ENCODE measurements around the gene FBXL7. TPM values are rescaled to one million over a fixed set of nuclear protein-coding genes. Genes with fewer than 3 reads are reported as not detected.
A peak's percentile ranks its signal among the peaks of the same experiment; 100 is the strongest.

Gene FBXL7
- total and polyA plus RNA-seq, 9 of the 15 experiments (the other 6 are each of a cell fraction or from before 2014, with no cell fraction given): 0.04 to 0.08 TPM; not detected in 7

DNA sequence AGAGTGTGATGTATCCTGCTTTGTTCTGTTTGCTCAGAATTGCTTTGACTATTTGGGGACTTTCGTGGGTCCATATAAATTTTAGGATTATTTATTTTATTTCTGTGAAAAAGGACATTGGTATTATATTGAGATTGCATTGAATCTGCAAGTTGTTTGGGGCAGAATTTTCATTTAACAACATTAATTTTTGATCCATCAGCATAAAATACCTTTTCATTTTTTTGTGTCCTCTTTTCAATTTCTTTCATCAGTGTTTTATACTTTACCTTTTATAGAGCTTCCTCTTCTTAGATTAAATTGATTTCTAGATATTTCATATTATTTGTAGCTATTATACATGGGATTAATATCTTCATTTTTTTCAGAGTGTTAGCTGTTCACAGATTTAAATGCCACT, 40.8 kb upstream of the FBXL7 start:
- ATAC-seq: no peak
- in situ Hi-C loops (cut with MboI) (no loop called here), intact Hi-C loops (cut with micrococcal nuclease) (no loop called here)
- H3K79me2 ChIP-seq (ENCODE audit: control insufficient read depth, insufficient read depth, low read length): no peaks in the 10 kb centered on the region
- no peaks in the 10 kb centered on the region for H4K20me1 ChIP-seq (replicated peaks; ENCODE audit: control insufficient read depth, insufficient read depth, low read length)
- BruUV-seq (replicated peaks): no TSS peak
- H3K9me3 ChIP-seq (replicated peaks; ENCODE audit: control insufficient read depth, insufficient read depth, low read depth, low read length): 0 out of 2 replicates have a peak, but pooled peaks cover 1% of the 10 kb centered on the region
- H3K4me1 ChIP-seq (replicated peaks in 1 of 2; ENCODE audit: control insufficient read depth in 2 of 2, insufficient read depth in 2 of 2, low read length in 2 of 2): no peaks in the 10 kb centered on the region
- 0% methylated on average over 1 of the region's 1 CpG for WGBS (ENCODE audit: insufficient coverage, low coverage, missing lambda C conversion rate)
- H3K36me3 ChIP-seq (ENCODE audit: control insufficient read depth, insufficient read depth, low read length): no peaks in the 10 kb centered on the region
- no peak overlapping the region for H3K4me3 ChIP-seq
- H3K27ac ChIP-seq (ENCODE audit: extremely low read depth, low read depth, low read length): no peak overlapping the region
- H3K27me3 ChIP-seq (ENCODE audit: control insufficient read depth in 2 of 2, insufficient read depth in 2 of 2, low read length in 2 of 2): no peaks in the 10 kb centered on the region
- DNase-seq (ENCODE audit: extremely low read depth in 1 of 4, low spot score in 3 of 4): no peak
- no peak overlapping the region for H3K9ac ChIP-seq (ENCODE audit: insufficient read depth in 1 of 2, low read depth in 2 of 2, low read length in 2 of 2)
- no peak overlapping the region for H2AFZ ChIP-seq (ENCODE audit: low read depth, low read length)
- ChIA-PET CTCF (ENCODE audit: low intra/inter-chr PET ratio) (no interaction called here), POLR2A (no interaction called here)
- FAIRE-seq: no peak
- no peaks in the 10 kb centered on the region for H3K9me1 ChIP-seq (ENCODE audit: control insufficient read depth, insufficient read depth, low read length)
- TF ChIP-seq C11orf30 (IDR thresholded peaks at IDR 0.05; ENCODE audit: low read depth) (peak; percentile 32; the same call in 1 of the 2 replicates), COPS2 (conservative IDR thresholded peaks at IDR 0.05) (no peak), SIRT6 (IDR thresholded peaks at IDR 0.05; ENCODE audit: low read depth, low read length) (no peak), ZNF143 (CRISPR knock-in tag; IDR thresholded peaks at IDR 0.05) (no peak), EZH2 (IDR thresholded peaks at IDR 0.05; ENCODE audit: borderline replicate concordance, low read depth, low read length) (no peak), NCOA2 (IDR thresholded peaks at IDR 0.05; ENCODE audit: partially characterized antibody in 2 of 2) (no peak), TBP (optimal IDR thresholded peaks at IDR 0.05; ENCODE audit: low read depth, low read length) (no peak), MCM7 (IDR thresholded peaks at IDR 0.05) (no peak), ZNF316 (IDR thresholded peaks at IDR 0.05) (peak; percentile 66; the same call in 1 of the 2 replicates)
- no peak overlapping the region for H3K4me2 ChIP-seq (ENCODE audit: insufficient read depth, low read length)

Data from K562 (cell line).